Prostate gland (tissue), 2 donors: ENCODE measurements around the gene CAND1. TPM values are rescaled to one million over a fixed set of nuclear protein-coding genes. Genes with fewer than 3 reads are reported as not detected.

Experiments
- DNase-seq: peaks from one replicate; pipeline ENCODE4 v3.0.0-alpha.2; 2019; ENCODE audit warnings: low spot score
- H3K27ac ChIP-seq, 2 donors: fragments of 200-600 bp; sonication (generic); 2 replicates each; pipeline ENCODE4 v1.5.1; 2017 to 2019
- H3K27me3 ChIP-seq: fragments of 200-600 bp; sonication (generic); replicated peaks from 2 replicates; pipeline ENCODE4 v1.5.1; 2019; ENCODE audit not compliant: insufficient read depth
- H3K36me3 ChIP-seq, 2 donors: fragments of 200-600 bp; sonication (generic); 1 replicate in 1 of 2; 2 replicates in 1 of 2; pipeline versions ENCODE4 v1.5.1 to v1.8.1; 2017 to 2019
- H3K4me1 ChIP-seq: fragments of 200-600 bp; sonication (generic); replicated peaks from 2 replicates; pipeline ENCODE4 v1.5.1; 2019
- H3K4me3 ChIP-seq, 2 donors: fragments of 200-600 bp; sonication (generic); 2 replicates each; pipeline ENCODE4 v1.5.1; 2017 to 2019
- H3K9me3 ChIP-seq: fragments of 200-600 bp; sonication (generic); 2 replicates; pipeline ENCODE4 v1.5.1; 2017
- CTCF ChIP-seq, 4 experiments: fragments of 200-600 bp in 2 of 4; fragments of 450-650 bp in 2 of 4; sonication (generic) in 2 of 4; IDR thresholded peaks; 1 replicate in 3 of 4; 2 replicates in 1 of 4; pipeline ENCODE4 v1.5.1; 2016 to 2019; ENCODE audit warnings: antibody characterized with exemption in 4 of 4, mild to moderate bottlenecking in 2 of 4, moderate library complexity in 2 of 4
- POLR2A ChIP-seq: fragments of 450-650 bp; IDR thresholded peaks from one replicate; pipeline ENCODE4 v1.6.1; 2016; ENCODE audit warnings: antibody characterized with exemption, mild to moderate bottlenecking
- POLR2AphosphoS5 ChIP-seq: sonication (generic); formaldehyde crosslinking; IDR thresholded peaks from one replicate; pipeline ENCODE4 v1.6.1; 2017; ENCODE audit warnings: antibody characterized with exemption
- WGBS: methylation state at CpG from one replicate; pipeline ENCODE4 v1.1.5; 2018; 5-methylcytosine and 5-hydroxymethylcytosine counted together
- intact Hi-C: fragments of 100-400 bp; cut with DNase I; formaldehyde crosslinking; loops from one replicate; pipeline ENCODE4 v1.14.2; 2022
- total RNA-seq, 2 donors: library from RNA; depleted of rRNA; stranded (reverse); fragments of >200 nt; gene quantifications; one replicate each; pipeline ENCODE4 v1.1.0, GENCODE V29; 2016

CAND1 gene
- total RNA-seq, 2 donors from 2014 or later: 65.1 to 118 TPM

GRCh38 chr12:67299526-67299925, 30.4 kb downstream of the CAND1 start:
- TF ChIP-seq CTCF (IDR thresholded peaks at IDR 0.05) (no peak), POLR2AphosphoS5 (no peak), POLR2A (no peak)
- WGBS: 52% methylated on average over 2 of the region's 2 CpGs

GRCh38 chr12:67299926-67300325, 30.8 kb downstream of the CAND1 start:
- intact Hi-C loops: no loop called here
- DNase-seq: no peak
- WGBS: 83% methylated on average over 4 of the region's 4 CpGs
- no peak for TF ChIP-seq POLR2AphosphoS5
- no peak for TF ChIP-seq POLR2A
- TF ChIP-seq CTCF (IDR thresholded peaks at IDR 0.05): no peak
- H3K9me3 ChIP-seq: no peaks in the 10 kb centered on the region
- H3K27ac ChIP-seq: no peak overlapping the region
- no peaks in the 10 kb centered on the region for H3K36me3 ChIP-seq
- H3K27me3 ChIP-seq: no peaks in the 10 kb centered on the region
- H3K4me1 ChIP-seq: no peaks in the 10 kb centered on the region
- H3K4me3 ChIP-seq: no peak overlapping the region

More at GRCh38 chr12:67299526-67299925, 30.4 kb downstream of the CAND1 start:
- H3K9me3 ChIP-seq: no peaks in the 10 kb centered on the region
- DNase-seq: no peak
- no peak overlapping the region for H3K4me3 ChIP-seq
- intact Hi-C loops: no loop called here
- H3K27ac ChIP-seq: no peak overlapping the region
- H3K4me1 ChIP-seq: no peaks in the 10 kb centered on the region
- no peaks in the 10 kb centered on the region for H3K36me3 ChIP-seq
- H3K27me3 ChIP-seq: no peaks in the 10 kb centered on the region

GRCh38 chr12:67302162-67302561, 33.0 kb downstream of the CAND1 start:
- H3K4me3 ChIP-seq: no peak overlapping the region
- H3K27me3 ChIP-seq: no peaks in the 10 kb centered on the region
- H3K4me1 ChIP-seq: no peaks in the 10 kb centered on the region
- WGBS: 95% methylated on average over 7 of the region's 7 CpGs
- no peaks in the 10 kb centered on the region for H3K9me3 ChIP-seq
- peaks cover 0 to 4% of the 10 kb centered on the region in 2 donors for H3K36me3 ChIP-seq
- no peak overlapping the region for H3K27ac ChIP-seq
- intact Hi-C loops: no loop called here
- TF ChIP-seq POLR2A: no peak
- TF ChIP-seq CTCF (IDR thresholded peaks at IDR 0.05): no peak
- no peak for TF ChIP-seq POLR2AphosphoS5
- DNase-seq: no peak

- Histone ChIP-seq H3K4me3 (no peak overlapping the region), H3K27me3 (no peaks in the 10 kb centered on the region), H3K9me3 (no peaks in the 10 kb centered on the region), H3K27ac (no peak overlapping the region), H3K4me1 (no peaks in the 10 kb centered on the region), H3K36me3 (peaks cover 4% of the 10 kb centered on the region in 2 donors)
- DNase-seq: no peak
- TF ChIP-seq POLR2A: no peak
- intact Hi-C loops: no loop called here
- WGBS: 95% methylated on average over 1 of the region's 1 CpG
Observed at GRCh38 chr12:67305544-67305943, 36.4 kb downstream of the CAND1 start.

- no peak for DNase-seq
- intact Hi-C loops: no loop called here
- Histone ChIP-seq H3K9me3 (no peaks in the 10 kb centered on the region), H3K27ac (no peak overlapping the region), H3K4me3 (no peak overlapping the region), H3K4me1 (no peaks in the 10 kb centered on the region), H3K27me3 (no peaks in the 10 kb centered on the region), H3K36me3 (peaks cover 4% of the 10 kb centered on the region in 2 donors)
- no peak for TF ChIP-seq POLR2AphosphoS5
- TF ChIP-seq CTCF (IDR thresholded peaks at IDR 0.05): no peak
- TF ChIP-seq POLR2A: no peak
- WGBS: 99% methylated on average over 2 of the region's 2 CpGs
Observed at GRCh38 chr12:67306712-67307111, 37.6 kb downstream of the CAND1 start.
